Loucy (cell line): ENCODE measurements around the gene TMEM97.

Experiments
- CTCF ChIP-seq: fragments of 200-600 bp; sonication (generic); conservative IDR thresholded peaks from 2 replicates; pipeline ENCODE4 v1.5.1; 2014; ENCODE audit warnings: mild to moderate bottlenecking, antibody characterized with exemption, low read length
- EZH2phosphoT487 ChIP-seq: fragments of 200-600 bp; IDR thresholded peaks from 2 replicates; pipeline ENCODE4 v1.6.1; 2018; ENCODE audit warnings: antibody characterized with exemption, mild to moderate bottlenecking, moderate library complexity, borderline replicate concordance

- TF ChIP-seq CTCF (no peak), EZH2phosphoT487 (no peak)
These were observed 17.2 kb downstream of the TMEM97 start for GRCh38 chr17:28335959-28336871.
